HCT116 (cell line): Measurements from ENCODE around the gene KLHL6. TPM values are rescaled to one million over a fixed set of nuclear protein-coding genes. Genes with fewer than 3 reads are reported as not detected.
"Not testable (repeated sequence)": the region's sequence is repeated elsewhere in the genome, so short reads cannot be mapped to it uniquely, and the experiment has no call there.

ENCODE experiments used
- ATAC-seq: fragments of 200-7000 bp; cut with Tn5 transposase; 2 replicates; pipeline ENCODE4 v1.9.1; 2020; ENCODE audit warnings: mild to moderate bottlenecking, moderate library complexity
- BruUV-seq: library from RNA; stranded (reverse); fragments of 400-500 nt; replicated peaks from 2 replicates; lab custom pipeline; 2021; lab: Mats Ljungman, UMichigan
- CTCF ChIA-PET: fragments of 300-600 bp; sonication (Branson Sonifier 250); formaldehyde crosslinking; loops from one replicate; lab custom pipeline; 2021; ENCODE audit warnings: antibody characterized with exemption; lab: Charles Lee
- POLR2A ChIA-PET: fragments of 300-600, 350-600 bp; sonication (Branson Sonifier 250); formaldehyde crosslinking; loops from one replicate; lab custom pipeline; 2021; ENCODE audit warnings: antibody characterized with exemption; lab: Charles Lee
- RAD21 ChIA-PET, 2 experiments: fragments of 300-600 bp; sonication (Branson Sonifier 250); formaldehyde crosslinking; loops; one replicate each; lab custom pipeline; 2023; ENCODE audit warnings: low total read pairs in 2 of 2; ENCODE audit not compliant: uncharacterized antibody in 2 of 2, unreplicated experiment in 2 of 2, low non-redundant PET in 1 of 2; lab: Charles Lee
- DNase-seq: peaks from one replicate; pipeline ENCODE4 v3.0.0-alpha.2; 2010; ENCODE audit warnings: low read depth, low spot score
- H2AFZ ChIP-seq: fragments of 200-600 bp; shearing (Covaris generic), sonication (generic); 2 replicates; pipeline ENCODE4 v1.6.1; 2017; ENCODE audit warnings: low read depth, mixed run types, mixed read lengths, antibody characterized with exemption, low read length; ENCODE audit not compliant: poor library complexity, severe bottlenecking
- H3K27ac ChIP-seq: 2 replicates; pipeline ENCODE4 v1.5.1; 2012; ENCODE audit warnings: low read depth, low read length
- H3K27me3 ChIP-seq: fragments of 200-600 bp; sonication (generic); 2 replicates; pipeline ENCODE4 v1.6.1; 2016; ENCODE audit warnings: mixed run types, low read length, mixed read lengths; ENCODE audit not compliant: insufficient read depth
- H3K36me3 ChIP-seq, 2 experiments: fragments of 200-500 bp in 1 of 2; fragments of 200-600 bp in 1 of 2; sonication (Bioruptor generic) in 1 of 2; sonication (generic) in 1 of 2; 2 replicates each; pipeline versions ENCODE4 v1.5.1 to v1.6.1; 2014 to 2016; ENCODE audit warnings: low read length in 2 of 2, inconsistent platforms in 1 of 2, mixed read lengths in 1 of 2, mixed run types in 1 of 2; ENCODE audit not compliant: insufficient read depth in 2 of 2, control insufficient read depth in 1 of 2
- H3K4me1 ChIP-seq, 2 experiments: fragments of 200-600 bp in 1 of 2; sonication (generic) in 1 of 2; 2 replicates each; pipeline versions ENCODE4 v1.5.1 to v1.6.1; 2012 to 2017; ENCODE audit warnings: low read length in 2 of 2, inconsistent platforms in 1 of 2, mild to moderate bottlenecking in 1 of 2, mixed read lengths in 1 of 2, mixed run types in 1 of 2, moderate library complexity in 1 of 2; ENCODE audit not compliant: insufficient read depth in 2 of 2, control insufficient read depth in 1 of 2
- H3K4me2 ChIP-seq: fragments of 200-600 bp; sonication (generic); 2 replicates; pipeline ENCODE4 v1.6.1; 2017; ENCODE audit warnings: mixed run types, low read length, mixed read lengths
- H3K4me3 ChIP-seq, 2 experiments: fragments of 200-600 bp in 1 of 2; sonication (generic) in 1 of 2; replicated peaks in 1 of 2; 2 replicates each; pipeline ENCODE4 v1.5.1; 2011 to 2016; ENCODE audit warnings: low read length in 2 of 2, control low read depth in 1 of 2, low read depth in 1 of 2, mild to moderate bottlenecking in 1 of 2, mixed read lengths in 1 of 2, mixed run types in 1 of 2
- H3K79me2 ChIP-seq: fragments of 200-600 bp; sonication (generic); 2 replicates; pipeline ENCODE4 v1.6.1; 2017; ENCODE audit warnings: mild to moderate bottlenecking, mixed run types, low read length, moderate library complexity, mixed read lengths; ENCODE audit not compliant: insufficient read depth
- H3K9ac ChIP-seq: fragments of 200-600 bp; sonication (generic); 2 replicates; pipeline ENCODE4 v1.6.1; 2016; ENCODE audit warnings: low read length, mixed read lengths
- H3K9me2 ChIP-seq: fragments of 200-600 bp; sonication (generic), shearing (Covaris generic); 2 replicates; pipeline ENCODE4 v1.6.1; 2017; ENCODE audit warnings: mixed run types, mild to moderate bottlenecking, moderate library complexity; ENCODE audit not compliant: insufficient read depth
- H3K9me3 ChIP-seq, 2 experiments: fragments of 200-500 bp in 1 of 2; fragments of 200-600 bp in 1 of 2; sonication (Bioruptor generic) in 1 of 2; sonication (generic) in 1 of 2; 2 replicates each; pipeline ENCODE4 v1.6.1; 2014 to 2017; ENCODE audit warnings: low read length in 2 of 2, mixed read lengths in 2 of 2, inconsistent platforms in 1 of 2, low read depth in 1 of 2, mild to moderate bottlenecking in 1 of 2, mixed run types in 1 of 2, moderate library complexity in 1 of 2; ENCODE audit not compliant: control insufficient read depth in 1 of 2, insufficient read depth in 1 of 2
- H4K20me1 ChIP-seq: fragments of 200-600 bp; sonication (generic), shearing (Covaris generic); 2 replicates; pipeline ENCODE4 v1.6.1; 2017; ENCODE audit warnings: mixed run types, mild to moderate bottlenecking, moderate library complexity; ENCODE audit not compliant: insufficient read depth
- CBX3 ChIP-seq: IDR thresholded peaks from 2 replicates; pipeline ENCODE4 v1.6.1; 2012; ENCODE audit warnings: low read depth
- CEBPB ChIP-seq: IDR thresholded peaks from 2 replicates; pipeline ENCODE4 v1.6.1; 2012; ENCODE audit warnings: low read depth
- EGR1 ChIP-seq: IDR thresholded peaks from 2 replicates; pipeline ENCODE4 v1.6.1; 2012; ENCODE audit warnings: low read depth
- ELF1 ChIP-seq: IDR thresholded peaks from 2 replicates; pipeline ENCODE4 v1.6.1; 2012; ENCODE audit warnings: low read depth, borderline replicate concordance
- EZH2 ChIP-seq: fragments of 200-600 bp; sonication (generic); IDR thresholded peaks from 2 replicates; pipeline ENCODE4 v1.6.1; 2017; ENCODE audit warnings: antibody characterized with exemption, mixed run types
- EZH2phosphoT487 ChIP-seq: fragments of 200-600 bp; IDR thresholded peaks from 2 replicates; pipeline ENCODE4 v1.6.1; 2018; ENCODE audit warnings: antibody characterized with exemption, borderline replicate concordance
- FOSL1 ChIP-seq: IDR thresholded peaks from 2 replicates; pipeline ENCODE4 v1.6.1; 2012; ENCODE audit warnings: low read depth
- MAX ChIP-seq: IDR thresholded peaks from 2 replicates; pipeline ENCODE4 v1.6.1; 2012
- POLR2AphosphoS5 ChIP-seq: IDR thresholded peaks from 2 replicates; pipeline ENCODE4 v1.6.1; 2011; ENCODE audit warnings: mild to moderate bottlenecking, low read depth, low read length, moderate library complexity
- REST ChIP-seq: IDR thresholded peaks from 2 replicates; pipeline ENCODE4 v1.6.1; 2012; ENCODE audit warnings: low read depth
- SIN3A ChIP-seq: IDR thresholded peaks from 2 replicates; pipeline ENCODE4 v1.6.1; 2012; ENCODE audit warnings: low read depth
- SP1 ChIP-seq: IDR thresholded peaks from 2 replicates; pipeline ENCODE4 v1.6.1; 2012; ENCODE audit warnings: low read depth
- TCF7L2 ChIP-seq: IDR thresholded peaks from 2 replicates; pipeline ENCODE4 v1.7.0; 2011; ENCODE audit warnings: borderline replicate concordance, inconsistent platforms; ENCODE audit not compliant: insufficient read depth, insufficient read length; ENCODE audit errors: extremely low read depth
- YY1 ChIP-seq: IDR thresholded peaks from 2 replicates; pipeline ENCODE4 v1.6.1; 2011; ENCODE audit warnings: low read length, low read depth, moderate library complexity, mild to moderate bottlenecking; ENCODE audit not compliant: insufficient replicate concordance; ENCODE audit errors: extremely low read depth
- ZBTB33 ChIP-seq: IDR thresholded peaks from 2 replicates; pipeline ENCODE4 v1.6.1; 2011; ENCODE audit warnings: mild to moderate bottlenecking, low read length, moderate library complexity; ENCODE audit not compliant: insufficient replicate concordance; ENCODE audit errors: extremely low read depth
- ZNF274 ChIP-seq: fragments of 200-500 bp; sonication (Bioruptor generic); IDR thresholded peaks from 2 replicates; pipeline ENCODE4 v1.6.1; 2014; ENCODE audit warnings: mild to moderate bottlenecking, low read depth, low read length, inconsistent platforms
- intact Hi-C: fragments of 100-400 bp; cut with micrococcal nuclease; formaldehyde crosslinking; loops from 2 replicates; pipeline ENCODE4 v1.10.0; 2022
- total RNA-seq: library from RNA; stranded (reverse); gene quantifications from one replicate; pipeline ENCODE4 v1.2.1, GENCODE V29; 2021; ENCODE audit not compliant: unreplicated experiment

KLHL6 gene
- total RNA-seq, 1 experiment from 2014 or later = 0.15 TPM

- no TSS peak for BruUV-seq
- Histone ChIP-seq H3K4me3 (no peak overlapping the region), H3K27ac (no peak overlapping the region), H3K4me1 (peaks cover 0 to 4% of the 10 kb centered on the region in 2 experiments; a peak in 2 of 4 replicates), H3K36me3 (no peaks in the 10 kb centered on the region), H3K9me3 (no peaks in the 10 kb centered on the region), H3K27me3 (no peaks in the 10 kb centered on the region), H3K9ac (no peak overlapping the region), H4K20me1 (no peaks in the 10 kb centered on the region), H3K4me2 (no peak overlapping the region), H2AFZ (no peak overlapping the region), H3K9me2 (no peaks in the 10 kb centered on the region), H3K79me2 (no peaks in the 10 kb centered on the region)
- intact Hi-C loops = no loop called here
- ATAC-seq (no peak), DNase-seq (no peak)
- TF ChIP-seq ELF1 = no peak
- TF ChIP-seq MAX = no peak
- TF ChIP-seq EGR1 = no peak
- TF ChIP-seq EZH2 = no peak
- no peak for TF ChIP-seq TCF7L2
- no peak for TF ChIP-seq FOSL1
- no peak for TF ChIP-seq YY1
- TF ChIP-seq REST = no peak
- no peak for TF ChIP-seq ZNF274
- TF ChIP-seq SP1 = no peak
- TF ChIP-seq CBX3 = no peak
- no peak for TF ChIP-seq POLR2AphosphoS5
- TF ChIP-seq EZH2phosphoT487 = no peak
- no peak for TF ChIP-seq SIN3A
- TF ChIP-seq CEBPB = no peak
- TF ChIP-seq ZBTB33 = no peak
- ChIA-PET RAD21 (no interaction called here), CTCF (no interaction called here), POLR2A (no interaction called here)
These were observed 77.6 kb downstream of the KLHL6 start for GRCh38 chr3:183477801-183478456.

- H3K27ac ChIP-seq, BruUV-seq, H2AFZ ChIP-seq, ATAC-seq, H3K36me3 ChIP-seq, H3K9ac ChIP-seq, H3K4me3 ChIP-seq, POLR2A ChIA-PET, DNase-seq, H4K20me1 ChIP-seq, H3K4me1 ChIP-seq, H3K4me2 ChIP-seq, H3K9me3 ChIP-seq, intact Hi-C loops, H3K79me2 ChIP-seq, H3K9me2 ChIP-seq, H3K27me3 ChIP-seq: not testable (repeated sequence)
- CTCF ChIA-PET = interaction anchor here (1.4 kb wide), 1 partner anchor 292 kb away, joined by 3 read pairs; no protein-coding TSS in a partner anchor
- RAD21 ChIA-PET = interaction anchor here in 1 of 2 experiments (1.1 kb wide), 1 partner anchor 291 kb away, joined by 4 read pairs; no protein-coding TSS in a partner anchor
These were observed 79.7 kb downstream of the KLHL6 start for GRCh38 chr3:183475764-183476162.
